Stimulated activated CD4-positive, alpha-beta T cell treated with anti-CD3 and anti-CD28 coated beads, Interleukin-2, amount 100 ng/mL, for 48 hours (primary cell): ENCODE measurements around the gene P2RY2.

Experiments used
- DNase-seq, 2 donors: peaks; one replicate each; pipeline ENCODE4 v3.0.0-alpha.2; 2020

P2RY2 gene

DNA sequence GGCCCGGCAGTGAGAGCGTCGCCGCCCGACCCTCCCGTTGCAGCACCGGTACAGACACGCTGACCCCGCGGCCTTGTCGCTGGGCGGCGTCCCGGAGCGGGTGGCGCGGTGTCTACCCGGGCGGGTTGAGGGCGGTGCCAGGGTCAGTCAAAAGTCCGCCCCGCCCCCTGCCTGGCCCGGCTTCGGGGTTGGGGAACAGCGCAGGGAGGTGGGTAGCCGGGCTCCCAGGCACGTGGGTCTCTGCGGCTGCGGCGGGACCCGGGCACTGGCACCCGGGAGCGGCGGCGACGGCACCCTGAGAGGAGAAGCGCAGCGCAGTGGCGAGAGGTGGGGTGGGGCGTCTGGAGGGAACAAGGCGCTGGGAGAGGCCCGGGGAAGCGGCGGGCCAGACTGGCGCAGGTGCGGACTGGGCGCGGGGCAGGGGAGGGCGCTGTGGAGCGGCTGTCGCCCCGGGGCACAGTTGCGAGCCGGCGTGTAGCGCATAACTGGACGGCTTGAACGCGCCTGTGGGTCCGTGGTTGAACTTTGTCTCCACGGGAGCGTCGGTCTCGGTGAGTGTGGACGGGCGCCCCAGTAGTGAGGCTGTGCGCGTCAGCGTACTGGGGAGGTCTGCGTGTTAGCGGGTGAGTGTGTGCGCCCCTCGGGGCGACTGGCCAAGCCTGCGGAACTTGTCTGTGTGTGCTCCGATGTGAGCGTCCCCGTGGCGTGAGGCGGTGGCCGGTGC lies at the start of gene P2RY2:
P2RY2 (plus strand) TSS at position 176 of the 724 bp plus-strand sequence. CDS start 15,879 bp downstream, outside the sequence.
- DNase-seq = peak; percentile 39 to 43

DNA sequence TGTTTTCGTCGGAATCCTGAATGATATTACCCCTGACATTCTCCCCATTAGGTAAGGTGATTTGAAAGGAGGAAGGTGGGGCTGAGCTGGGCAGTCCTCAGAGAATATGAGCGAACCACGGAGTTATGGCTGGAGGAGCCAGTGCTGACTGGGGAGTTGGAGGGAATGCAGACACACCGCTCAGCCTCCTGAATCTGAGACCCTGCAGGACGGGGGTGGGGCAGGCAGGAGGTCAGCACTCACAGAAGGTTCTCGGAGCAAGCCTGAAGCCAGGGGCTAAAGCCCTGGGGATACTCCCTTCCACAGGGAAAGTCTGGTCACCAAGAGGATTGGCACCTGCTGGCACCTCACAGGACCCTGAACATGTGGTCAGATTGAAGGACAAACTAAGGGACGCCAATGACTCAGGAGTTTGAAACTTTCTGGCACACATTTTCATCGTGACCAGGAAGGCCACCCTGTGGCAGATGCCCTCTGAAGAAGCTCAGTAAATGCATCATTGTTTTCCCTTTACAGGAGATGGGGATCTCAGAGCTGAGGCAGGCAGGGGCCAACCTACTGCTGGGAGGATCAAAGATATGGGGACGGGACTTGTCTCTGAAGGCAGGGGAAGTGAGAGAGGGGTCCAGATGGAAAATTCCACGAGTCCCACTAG lies 49.0 kb upstream of the P2RY2 start:
- DNase-seq = no peak

DNA sequence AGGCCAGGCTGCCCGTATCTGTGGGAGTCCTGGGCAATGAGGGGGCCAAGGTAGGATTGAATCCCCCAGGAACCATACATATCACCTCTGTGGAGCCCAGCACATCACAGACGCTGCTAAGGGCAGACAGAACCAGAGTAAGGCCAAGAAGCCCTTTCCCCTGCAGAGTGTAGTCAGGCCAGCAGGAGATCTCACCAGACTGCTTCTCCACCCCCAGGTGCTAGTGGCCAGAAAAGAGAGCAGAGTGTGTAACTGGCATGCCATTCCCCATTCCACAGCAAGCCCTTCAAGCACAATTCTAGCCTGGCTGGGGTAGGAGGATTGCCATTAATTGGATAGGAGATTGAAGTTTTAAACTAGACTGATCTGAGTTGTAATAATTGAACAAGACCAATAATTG lies 47.9 kb upstream of the P2RY2 start:
- DNase-seq = no peak

GRCh38 chr11:73171436-73172161 lies 46.5 kb upstream of the P2RY2 start:
- no peak for DNase-seq

- no peak for DNase-seq
These were observed 45.0 kb upstream of the P2RY2 start for GRCh38 chr11:73172992-73173656.

GRCh38 chr11:73173755-73174494 lies 44.2 kb upstream of the P2RY2 start:
- no peak for DNase-seq

DNA sequence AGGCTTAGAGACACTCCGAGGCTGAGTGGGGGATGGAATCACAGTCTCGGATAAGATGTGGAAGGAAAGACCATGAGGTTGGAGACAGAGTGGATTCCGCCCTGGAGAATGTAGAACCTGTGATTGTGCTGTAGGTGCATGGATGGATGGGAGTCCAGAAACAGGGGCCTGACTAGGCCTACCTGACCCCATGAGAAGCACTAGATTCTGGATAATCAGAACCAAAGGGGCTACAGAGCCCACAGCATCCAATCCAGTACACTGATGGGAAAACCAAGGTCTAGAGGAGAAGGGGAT lies 43.6 kb upstream of the P2RY2 start:
- no peak for DNase-seq

- no peak for DNase-seq
These were observed 42.4 kb upstream of the P2RY2 start for GRCh38 chr11:73175551-73176144.

DNA sequence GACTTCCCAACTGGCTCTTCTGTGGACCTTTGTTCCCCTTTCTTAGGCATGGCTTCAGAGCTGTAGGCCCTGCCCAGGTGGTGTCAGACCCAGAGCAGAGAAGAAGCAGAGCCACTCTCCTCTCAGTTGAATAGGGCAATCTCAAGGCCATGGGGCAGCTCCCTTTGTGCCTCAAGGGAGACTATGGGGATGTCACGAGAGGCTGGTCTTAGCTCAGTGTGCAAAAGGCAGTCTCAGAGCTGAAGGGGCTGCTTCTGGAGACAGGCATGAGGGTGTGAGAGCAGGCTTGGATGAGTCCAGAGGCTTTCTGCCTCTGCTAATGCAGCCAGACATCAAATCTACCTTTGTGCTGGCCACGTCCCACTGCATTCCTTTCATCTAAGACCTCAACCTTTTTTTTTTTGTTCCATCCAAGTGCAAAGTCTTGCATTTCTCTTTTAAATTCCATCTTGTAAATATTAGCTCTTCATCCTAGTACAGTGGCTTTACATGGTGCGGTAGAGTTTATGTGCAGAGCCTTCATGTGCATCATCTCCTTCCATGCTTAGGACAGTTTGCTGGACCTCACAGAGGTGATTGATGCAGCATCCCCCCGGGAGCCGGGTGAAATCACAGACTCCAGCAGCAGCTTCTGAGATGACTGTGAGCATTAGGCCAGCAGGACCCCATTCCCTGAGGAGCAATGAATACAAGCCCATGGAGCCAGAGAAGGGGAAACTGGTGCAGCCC lies 41.8 kb upstream of the P2RY2 start:
- DNase-seq = no peak

DNA sequence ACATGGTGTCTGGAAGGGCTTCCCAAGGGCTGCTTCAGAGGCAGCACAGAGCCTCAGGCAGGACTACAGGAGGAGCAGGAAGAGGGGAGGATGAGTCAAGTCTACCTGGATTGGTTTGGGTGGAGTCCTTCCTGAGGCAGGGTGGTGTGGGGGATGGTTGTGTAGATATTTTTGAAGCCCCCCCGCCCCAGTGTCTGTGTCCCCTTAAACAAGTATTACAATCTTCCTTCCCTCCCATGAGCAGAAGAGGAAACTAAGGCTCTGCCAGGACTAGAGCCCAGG lies 41.3 kb upstream of the P2RY2 start:
- no peak for DNase-seq

- no peak for DNase-seq
These were observed 40.7 kb upstream of the P2RY2 start for GRCh38 chr11:73177380-73177777.

DNA sequence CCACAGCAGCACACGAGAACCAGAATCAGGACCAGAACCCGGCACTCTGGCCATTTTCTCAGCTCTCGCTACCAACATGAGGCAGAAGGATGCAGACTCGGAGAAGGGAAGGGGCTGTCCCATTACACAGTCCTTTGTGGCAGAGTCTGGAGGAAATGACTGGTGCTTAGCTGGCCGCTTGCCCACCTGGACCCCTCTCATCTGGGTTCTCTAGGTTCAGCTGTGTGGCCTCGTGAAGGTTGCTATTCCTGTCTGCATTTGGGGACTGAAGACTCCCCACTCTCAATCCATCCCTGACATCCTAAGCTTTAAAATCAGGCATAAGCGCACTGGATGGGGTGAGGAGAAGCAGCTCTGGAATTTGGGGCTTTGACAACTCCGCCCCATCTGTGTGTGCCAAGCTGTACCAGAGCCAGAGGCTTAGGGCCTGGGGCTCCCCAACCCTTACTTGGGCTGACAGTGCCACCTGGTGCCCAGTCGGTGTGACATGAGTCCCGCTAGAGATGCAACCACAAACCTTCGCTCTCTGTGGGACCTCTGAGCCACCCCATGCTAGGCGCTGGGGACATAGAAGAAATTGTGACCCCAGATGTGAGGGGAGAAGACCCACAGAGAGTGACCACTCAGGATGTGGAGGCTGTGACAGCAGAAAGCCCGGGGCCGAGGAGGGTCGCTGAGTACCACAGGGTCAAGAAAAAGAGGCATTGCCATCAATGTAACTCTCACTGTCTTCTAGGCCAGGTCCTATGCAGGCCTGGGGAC lies 40.1 kb upstream of the P2RY2 start:
- peak; percentile 70 to 71 for DNase-seq

DNA sequence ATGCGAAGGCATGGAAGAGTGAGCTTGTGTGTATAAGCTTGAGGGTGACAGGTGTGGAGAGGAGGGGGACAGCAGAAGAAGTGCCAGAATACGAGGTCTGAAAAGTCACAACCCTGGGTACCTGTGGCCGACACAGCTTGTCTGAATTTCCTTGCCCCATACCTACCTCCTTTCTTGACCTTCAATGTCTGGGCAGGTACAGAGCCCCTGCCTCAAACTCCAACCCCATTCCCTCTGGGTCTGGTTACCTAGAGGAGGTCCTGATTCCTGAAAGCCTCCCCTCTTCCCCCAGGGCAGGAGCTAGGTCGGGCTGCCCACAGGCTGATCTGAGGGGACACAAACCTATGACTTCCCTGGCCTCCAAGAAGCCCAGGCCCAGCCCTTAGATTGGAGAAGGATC lies 39.4 kb upstream of the P2RY2 start:
- no peak for DNase-seq

- no peak for DNase-seq
These were observed 35.2 kb upstream of the P2RY2 start for GRCh38 chr11:73182824-73183321.

GRCh38 chr11:73184953-73185671 lies 33.0 kb upstream of the P2RY2 start:
- DNase-seq = peak; percentile 46 to 59

DNA sequence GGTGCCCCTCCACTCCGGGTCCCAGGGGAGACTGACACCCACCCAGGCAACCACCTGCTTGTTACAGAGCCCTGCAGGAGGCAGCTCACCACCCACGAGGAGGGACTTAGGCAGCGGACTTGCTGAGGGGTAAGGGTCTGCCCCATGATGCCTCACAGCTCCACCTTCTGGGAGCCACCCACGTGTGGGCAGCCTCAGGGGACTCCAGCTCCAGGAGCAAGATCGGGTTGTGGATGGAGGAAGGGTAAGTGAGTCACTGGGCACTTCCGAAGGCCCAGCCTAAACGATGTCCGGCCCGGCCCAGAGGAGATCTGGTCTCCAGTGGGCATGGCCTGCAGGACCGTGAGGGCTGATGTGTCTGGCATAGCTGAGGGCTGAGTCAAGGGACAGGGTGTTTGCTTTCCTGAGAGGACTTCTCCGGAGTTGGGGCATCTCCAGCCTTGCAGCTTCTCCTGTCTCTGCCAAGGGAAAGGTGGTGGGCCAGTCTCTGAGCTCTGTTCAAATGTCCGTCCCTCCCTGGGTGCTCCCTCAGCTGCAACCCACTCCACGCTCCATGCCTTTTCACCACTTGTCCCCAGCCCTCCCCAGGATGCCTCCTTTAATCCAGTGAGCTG lies 32.3 kb upstream of the P2RY2 start:
- no peak for DNase-seq

DNA sequence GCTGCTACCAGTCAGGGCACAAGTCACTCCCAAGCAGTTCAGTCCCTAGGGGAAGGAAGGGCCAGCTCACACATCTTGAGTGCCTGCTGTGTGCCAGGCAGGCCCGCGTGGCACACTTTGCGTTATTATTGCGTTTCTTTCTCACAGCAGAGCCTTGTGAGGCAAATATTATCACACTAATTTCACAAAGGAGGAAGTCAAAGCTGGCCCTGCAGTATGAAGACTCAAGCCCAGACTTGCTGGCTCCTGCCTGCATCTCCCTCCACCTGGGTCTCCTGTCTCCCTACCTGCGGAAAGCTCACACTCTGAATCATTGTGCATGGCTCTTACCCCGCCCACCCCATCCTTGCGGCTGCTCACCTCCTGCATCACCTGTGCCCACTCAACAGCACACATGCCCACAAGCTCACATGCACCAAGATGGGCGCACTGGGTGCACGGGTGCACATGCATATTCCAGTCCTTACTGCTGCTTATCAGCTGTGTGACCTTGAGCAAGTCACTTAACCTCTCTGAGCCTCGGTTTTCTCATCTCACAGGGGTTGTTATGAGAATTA lies 31.7 kb upstream of the P2RY2 start:
- DNase-seq = no peak

DNA sequence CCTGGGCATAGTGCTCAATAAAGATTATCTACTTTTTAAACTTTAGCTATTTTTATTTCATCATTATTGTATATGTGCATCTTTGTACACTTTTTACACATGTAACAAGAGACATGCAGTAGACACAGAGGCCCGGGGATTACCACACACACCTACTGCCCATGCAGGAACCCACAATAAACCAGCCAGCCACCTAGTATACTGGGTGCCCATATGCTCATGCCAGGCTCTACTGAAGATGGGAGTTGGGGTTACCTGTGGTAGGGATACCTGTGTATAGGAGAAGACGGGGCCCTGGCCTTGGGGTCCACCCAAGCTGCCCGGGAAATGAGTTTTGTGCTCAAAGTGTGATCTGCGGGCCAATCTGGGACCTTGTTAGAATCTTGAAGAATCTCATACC lies 31.2 kb upstream of the P2RY2 start:
- no peak for DNase-seq

- DNase-seq = no peak
These were observed 30.2 kb upstream of the P2RY2 start for GRCh38 chr11:73187854-73188253.

GRCh38 chr11:73188301-73188700 lies 29.8 kb upstream of the P2RY2 start:
- no peak for DNase-seq
